Measurements from ENCODE around the gene FCHSD1. TPM values are rescaled to one million over a fixed set of nuclear protein-coding genes. Genes with fewer than 3 reads are reported as not detected.

FCHSD1 gene
- total RNA-seq, 4 donors from 2014 or later = 19.8 to 116 (median 45.7) TPM

DNA sequence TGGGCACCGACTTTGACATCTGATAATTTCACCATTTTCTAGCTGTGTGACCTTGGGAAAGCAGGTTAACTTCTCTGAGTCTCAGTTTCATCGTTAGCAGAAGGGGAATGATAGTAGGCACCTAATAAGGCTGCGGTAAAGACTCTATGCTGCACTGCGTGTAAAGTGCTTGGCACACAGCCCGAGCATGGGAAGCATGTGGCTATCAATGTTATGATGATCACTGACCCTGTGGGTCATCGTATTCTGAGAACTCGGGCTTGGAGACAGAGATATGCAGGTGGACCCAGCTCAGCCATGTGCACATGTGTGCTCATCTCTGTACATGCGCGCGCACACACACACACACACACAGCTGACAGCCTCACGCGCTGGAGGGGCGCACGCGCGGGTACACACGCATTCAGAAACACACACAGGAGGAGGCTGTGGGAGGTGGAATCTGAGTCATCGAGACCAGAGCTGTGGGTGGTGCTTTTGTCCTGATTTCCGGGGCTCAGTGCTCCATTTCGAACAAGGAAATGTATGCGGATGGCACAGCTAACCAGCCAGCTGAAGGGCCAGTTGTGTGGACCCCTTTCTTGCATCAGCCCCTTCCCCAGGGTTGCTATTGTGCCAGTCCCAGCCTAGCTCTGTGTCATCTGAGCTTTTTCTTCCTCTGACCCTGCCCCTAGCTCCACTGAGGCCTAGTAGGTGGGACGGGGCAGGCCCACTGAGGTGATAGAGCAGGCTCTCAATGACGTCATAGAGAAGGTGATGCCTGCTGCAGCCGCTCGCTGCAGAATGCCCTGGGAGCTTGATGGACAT lies 41.9 kb upstream of the FCHSD1 start:
- TF ChIP-seq, protein P1, sequence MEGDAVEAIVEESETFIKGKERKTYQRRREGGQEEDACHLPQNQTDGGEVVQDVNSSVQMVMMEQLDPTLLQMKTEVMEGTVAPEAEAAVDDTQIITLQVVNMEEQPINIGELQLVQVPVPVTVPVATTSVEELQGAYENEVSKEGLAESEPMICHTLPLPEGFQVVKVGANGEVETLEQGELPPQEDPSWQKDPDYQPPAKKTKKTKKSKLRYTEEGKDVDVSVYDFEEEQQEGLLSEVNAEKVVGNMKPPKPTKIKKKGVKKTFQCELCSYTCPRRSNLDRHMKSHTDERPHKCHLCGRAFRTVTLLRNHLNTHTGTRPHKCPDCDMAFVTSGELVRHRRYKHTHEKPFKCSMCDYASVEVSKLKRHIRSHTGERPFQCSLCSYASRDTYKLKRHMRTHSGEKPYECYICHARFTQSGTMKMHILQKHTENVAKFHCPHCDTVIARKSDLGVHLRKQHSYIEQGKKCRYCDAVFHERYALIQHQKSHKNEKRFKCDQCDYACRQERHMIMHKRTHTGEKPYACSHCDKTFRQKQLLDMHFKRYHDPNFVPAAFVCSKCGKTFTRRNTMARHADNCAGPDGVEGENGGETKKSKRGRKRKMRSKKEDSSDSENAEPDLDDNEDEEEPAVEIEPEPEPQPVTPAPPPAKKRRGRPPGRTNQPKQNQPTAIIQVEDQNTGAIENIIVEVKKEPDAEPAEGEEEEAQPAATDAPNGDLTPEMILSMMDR (IDR thresholded peaks at IDR 0.05) = no peak
- no peak for TF ChIP-seq POLR2A (IDR thresholded peaks at IDR 0.05)
- H3K4me1 ChIP-seq = peaks cover 0 to 9% (median 4%) of the 10 kb centered on the region in 4 donors
- H3K27ac ChIP-seq = peak overlapping the region in 1 of 4 donors; percentile 9
- H3K27me3 ChIP-seq = no peaks in the 10 kb centered on the region
- H3K4me3 ChIP-seq = no peak overlapping the region
- no peaks in the 10 kb centered on the region for H3K9me3 ChIP-seq
- no peaks in the 10 kb centered on the region for H3K36me3 ChIP-seq
- peak in 2 of 3 donors; percentile 37 to 58 for DNase-seq

DNA sequence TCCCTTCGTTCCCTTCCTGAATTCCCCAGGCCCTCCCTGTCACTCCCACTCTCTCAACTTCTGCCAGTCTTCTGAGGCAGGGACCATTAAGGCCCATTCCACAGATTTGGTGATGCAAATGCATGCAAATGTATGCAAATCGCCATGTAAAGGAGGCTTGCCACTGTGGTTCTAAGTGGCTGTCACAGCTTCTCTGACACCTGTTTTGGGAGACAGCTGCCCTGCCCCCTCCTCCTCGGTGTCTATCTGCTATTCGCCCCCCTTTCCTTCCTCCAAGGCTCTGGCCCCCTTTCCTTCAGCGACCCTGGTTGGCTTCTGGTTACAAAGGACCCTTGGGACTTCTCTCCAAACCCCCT lies 41.3 kb upstream of the FCHSD1 start:
- no peaks in the 10 kb centered on the region for H3K9me3 ChIP-seq
- peaks cover 0 to 9% (median 4%) of the 10 kb centered on the region in 4 donors for H3K4me1 ChIP-seq
- H3K27ac ChIP-seq = no peak overlapping the region
- TF ChIP-seq POLR2A (IDR thresholded peaks at IDR 0.05) = no peak
- TF ChIP-seq, protein P1 (IDR thresholded peaks at IDR 0.05) = no peak
- H3K36me3 ChIP-seq = no peaks in the 10 kb centered on the region
- H3K4me3 ChIP-seq = peak overlapping the region; percentile 13 to 47 (median 40)
- no peaks in the 10 kb centered on the region for H3K27me3 ChIP-seq
- no peak for DNase-seq

DNA sequence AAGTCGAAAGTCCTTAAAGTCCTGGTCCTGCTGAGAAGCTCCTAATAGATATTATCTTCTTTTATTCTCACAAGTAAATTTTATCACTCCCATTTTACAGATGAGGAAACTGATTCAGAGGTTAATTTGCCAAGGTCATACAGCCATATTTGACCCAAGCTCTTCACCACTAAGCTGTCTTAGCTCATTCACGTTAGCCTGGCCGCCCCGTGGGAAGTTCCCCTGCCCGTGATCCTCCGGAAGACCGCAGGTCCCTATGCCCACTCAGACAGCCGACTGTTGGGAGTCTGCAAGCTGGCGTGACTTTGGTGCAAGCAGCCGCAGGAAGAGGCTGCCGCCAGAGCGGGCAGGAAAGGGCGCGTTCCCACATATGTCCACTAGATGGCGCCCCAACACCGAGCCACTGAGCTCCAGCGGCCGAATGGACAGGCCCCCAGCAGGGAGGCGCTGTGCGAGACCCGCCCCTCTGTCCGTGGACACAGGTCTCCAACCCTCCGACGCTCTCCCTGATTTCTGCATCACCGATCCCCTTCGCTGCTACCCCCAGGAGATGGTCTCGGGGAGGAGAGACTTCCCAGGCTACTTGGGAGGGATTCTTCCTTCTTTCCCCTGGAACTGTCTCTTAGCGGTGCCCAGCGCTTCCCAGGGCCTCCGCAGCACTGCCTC lies 40.8 kb upstream of the FCHSD1 start:
- TF ChIP-seq POLR2A (IDR thresholded peaks at IDR 0.05) = peak in 1 of 2 donors; percentile 8
- TF ChIP-seq, protein P1 (IDR thresholded peaks at IDR 0.05) = peak; percentile 97 to 99 (median 98)
- peaks cover 0 to 9% (median 4%) of the 10 kb centered on the region in 4 donors for H3K4me1 ChIP-seq
- no peaks in the 10 kb centered on the region for H3K9me3 ChIP-seq
- peak; percentile 83 to 92 (median 91) for DNase-seq
- H3K27ac ChIP-seq = no peak overlapping the region
- peak overlapping the region; percentile 13 to 47 (median 40) for H3K4me3 ChIP-seq
- H3K36me3 ChIP-seq = no peaks in the 10 kb centered on the region
- H3K27me3 ChIP-seq = no peaks in the 10 kb centered on the region

DNA sequence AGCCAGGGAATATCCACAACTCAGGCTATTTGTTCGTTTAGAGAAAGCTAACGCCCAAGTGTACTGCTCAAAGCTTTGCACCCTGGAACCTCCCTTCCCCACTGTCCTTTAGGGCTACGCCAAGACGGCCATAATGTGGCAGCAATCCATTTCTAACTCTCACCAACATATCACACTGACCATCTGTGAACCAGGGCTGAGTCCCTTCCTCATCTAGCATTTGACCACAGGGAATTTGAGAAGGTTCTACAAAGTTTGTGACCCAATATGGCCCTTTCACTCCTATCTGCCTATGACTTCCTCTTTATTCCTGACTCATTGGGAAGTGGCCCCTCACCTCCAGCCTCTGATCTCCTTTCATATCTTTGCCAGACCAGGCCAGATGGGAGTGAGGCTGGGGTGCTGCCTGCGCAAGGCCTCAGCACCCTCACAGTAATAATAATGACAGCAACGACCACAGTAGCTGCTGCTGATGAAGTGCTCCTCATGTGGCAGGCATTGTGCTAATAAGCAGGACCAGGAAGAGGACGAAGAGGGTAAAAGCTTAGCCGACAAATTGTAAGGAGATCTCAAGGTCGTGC lies 40.2 kb upstream of the FCHSD1 start:
- H3K4me1 ChIP-seq = peaks cover 0 to 9% (median 4%) of the 10 kb centered on the region in 4 donors
- no peaks in the 10 kb centered on the region for H3K36me3 ChIP-seq
- H3K27me3 ChIP-seq = no peaks in the 10 kb centered on the region
- no peak overlapping the region for H3K27ac ChIP-seq
- no peak overlapping the region for H3K4me3 ChIP-seq
- DNase-seq = no peak
- TF ChIP-seq, protein P1 (IDR thresholded peaks at IDR 0.05) = no peak
- TF ChIP-seq POLR2A (IDR thresholded peaks at IDR 0.05) = no peak
- no peaks in the 10 kb centered on the region for H3K9me3 ChIP-seq

DNA sequence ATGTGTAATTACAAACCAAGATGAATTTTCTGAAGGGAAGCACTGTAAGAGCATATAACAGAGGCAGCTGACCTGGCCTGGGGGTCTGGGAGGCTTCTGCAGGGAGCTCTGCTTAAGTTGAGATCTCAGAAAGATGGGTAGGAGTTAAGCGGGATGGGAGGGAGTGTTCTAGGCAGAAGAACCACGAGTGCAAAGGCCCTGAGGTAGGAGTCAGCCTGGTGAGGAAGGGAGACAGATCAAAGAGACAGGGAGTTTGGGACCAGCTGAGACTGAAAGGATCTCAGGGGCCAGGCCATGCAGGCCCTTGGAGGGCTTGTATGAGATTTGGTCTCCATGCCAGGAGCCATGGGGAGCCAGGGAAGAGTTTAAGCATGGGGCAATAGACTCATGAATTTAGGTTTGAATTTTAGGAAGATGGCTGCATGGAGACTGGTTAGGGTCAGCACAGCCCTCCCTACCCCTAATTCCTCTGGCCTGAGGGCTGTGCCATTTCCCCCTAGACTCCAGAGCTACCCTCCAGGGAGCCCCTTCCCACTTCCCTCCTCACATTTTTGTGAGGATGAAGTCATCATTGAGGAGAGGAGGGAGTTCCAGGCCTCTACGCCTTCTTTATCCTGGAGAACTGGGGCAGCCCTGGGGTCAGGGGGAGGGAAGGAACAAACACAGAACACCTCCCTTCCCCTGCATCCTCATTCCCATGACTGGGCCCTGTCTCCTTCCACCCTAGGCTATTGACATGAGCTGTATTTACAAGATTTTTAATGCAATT lies 35.6 kb upstream of the FCHSD1 start:
- Histone ChIP-seq H3K27ac (no peak overlapping the region), H3K27me3 (no peaks in the 10 kb centered on the region), H3K4me3 (no peak overlapping the region), H3K36me3 (no peaks in the 10 kb centered on the region), H3K9me3 (no peaks in the 10 kb centered on the region), H3K4me1 (peaks cover 0 to 11% (median under 1%) of the 10 kb centered on the region in 4 donors)
- no peak for TF ChIP-seq POLR2A (IDR thresholded peaks at IDR 0.05)
- TF ChIP-seq, protein P1 (IDR thresholded peaks at IDR 0.05) = no peak
- DNase-seq = no peak
